Memory B cell (primary cell): ENCODE results near the gene OST4.

Source experiments
- ATAC-seq: fragments of 150-1000 bp; cut with Tn5 transposase; 2 replicates; pipeline ENCODE4 v1.10.0; 2021; ENCODE audit warnings: low read depth, mild to moderate bottlenecking, moderate library complexity
- DNase-seq, 2 donors: peaks; one replicate each; pipeline ENCODE4 v3.0.0; 2022; ENCODE audit warnings: low spot score in 2 of 2
- H3K27ac Mint-ChIP-seq: one replicate; pipeline ENCODE4 v1.8.0; 2022; ENCODE audit warnings: mild to moderate bottlenecking, moderate library complexity, mixed read lengths
- H3K27me3 Mint-ChIP-seq: one replicate; pipeline ENCODE4 v1.8.0; 2022; ENCODE audit warnings: mixed read lengths
- H3K36me3 Mint-ChIP-seq: one replicate; pipeline ENCODE4 v1.8.0; 2022; ENCODE audit warnings: mild to moderate bottlenecking, mixed read lengths
- H3K4me1 Mint-ChIP-seq: one replicate; pipeline ENCODE4 v1.8.0; 2022; ENCODE audit warnings: mixed read lengths
- H3K4me3 Mint-ChIP-seq: one replicate; pipeline ENCODE4 v1.8.0; 2022; ENCODE audit warnings: mild to moderate bottlenecking, moderate library complexity, mixed read lengths
- H3K9me3 Mint-ChIP-seq: one replicate; pipeline ENCODE4 v1.8.0; 2022; ENCODE audit warnings: mixed read lengths

The OST4 gene

DNA sequence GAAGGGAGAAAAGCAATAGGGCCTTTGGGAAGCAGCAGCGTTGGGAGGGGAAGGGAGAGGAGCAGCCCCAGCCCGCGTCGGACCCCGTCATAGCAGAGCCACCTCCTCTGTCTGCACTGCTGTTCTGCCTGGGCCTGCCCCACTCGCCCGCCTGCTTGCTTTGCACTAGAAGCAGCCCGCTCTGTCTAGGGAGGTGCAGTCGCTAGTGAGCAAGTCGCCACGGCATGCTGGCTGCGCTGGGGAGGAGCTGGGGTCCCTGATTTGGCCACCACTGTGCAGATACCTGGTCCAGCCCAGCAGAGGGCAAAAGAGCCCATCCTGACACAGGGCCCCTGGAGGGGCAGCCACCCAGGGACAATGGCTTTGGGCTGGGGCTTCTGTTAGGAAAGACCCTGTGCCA, 46.6 kb downstream of the OST4 start:
- Mint-ChIP-seq H3K9me3 (no peaks in the 10 kb centered on the region), H3K36me3 (peaks cover 4% of the 10 kb centered on the region), H3K27me3 (peaks cover 2% of the 10 kb centered on the region), H3K27ac (no peak overlapping the region), H3K4me3 (no peak overlapping the region), H3K4me1 (peaks cover 3% of the 10 kb centered on the region)
- ATAC-seq, result no peak
- no peak for DNase-seq

- Mint-ChIP-seq H3K36me3 (peaks cover 4% of the 10 kb centered on the region), H3K4me1 (peaks cover 2% of the 10 kb centered on the region), H3K27me3 (peaks cover 2% of the 10 kb centered on the region), H3K4me3 (no peak overlapping the region), H3K9me3 (no peaks in the 10 kb centered on the region), H3K27ac (no peak overlapping the region)
- DNase-seq (no peak), ATAC-seq (no peak)
Measured at GRCh38 chr2:27024188-27024587, 47.3 kb downstream of the OST4 start.

GRCh38 chr2:27023740-27024139, 47.7 kb downstream of the OST4 start:
- no peak overlapping the region for H3K4me3 Mint-ChIP-seq
- no peaks in the 10 kb centered on the region for H3K9me3 Mint-ChIP-seq
- H3K27ac Mint-ChIP-seq, result no peak overlapping the region
- H3K27me3 Mint-ChIP-seq, result peaks cover 2% of the 10 kb centered on the region
- H3K36me3 Mint-ChIP-seq, result peaks cover 4% of the 10 kb centered on the region
- peaks cover 2% of the 10 kb centered on the region for H3K4me1 Mint-ChIP-seq
- ATAC-seq (no peak), DNase-seq (no peak)

GRCh38 chr2:27021253-27022049, 50.0 kb downstream of the OST4 start:
- ATAC-seq (no peak), DNase-seq (no peak)
- no peaks in the 10 kb centered on the region for H3K4me1 Mint-ChIP-seq
- H3K27ac Mint-ChIP-seq, result no peak overlapping the region
- H3K9me3 Mint-ChIP-seq, result no peaks in the 10 kb centered on the region
- no peak overlapping the region for H3K4me3 Mint-ChIP-seq
- H3K36me3 Mint-ChIP-seq, result peaks cover 3% of the 10 kb centered on the region
- H3K27me3 Mint-ChIP-seq, result peaks cover 2% of the 10 kb centered on the region
